MM.1S (cell line): Measurements from ENCODE around the gene MTNR1B.

ENCODE experiments used
- EZH2 ChIP-seq: fragments of 300-600 bp; sonication (generic); optimal IDR thresholded peaks from 2 replicates; pipeline ENCODE3; 2017; ENCODE audit warnings: low read depth, mild to moderate bottlenecking, antibody characterized with exemption, low read length, mixed read lengths
- EZH2phosphoT487 ChIP-seq: fragments of 300-600 bp; sonication (generic); IDR thresholded peaks from 2 replicates; pipeline ENCODE4 v1.6.1; 2018; ENCODE audit warnings: antibody characterized with exemption, low read length
- TF ChIP-seq, protein P1 (sequence below): fragments of 300-600 bp; sonication (generic); IDR thresholded peaks from 2 replicates; pipeline ENCODE4 v1.5.1; 2016; ENCODE audit warnings: antibody characterized with exemption, low read length, mixed read lengths

DNA sequence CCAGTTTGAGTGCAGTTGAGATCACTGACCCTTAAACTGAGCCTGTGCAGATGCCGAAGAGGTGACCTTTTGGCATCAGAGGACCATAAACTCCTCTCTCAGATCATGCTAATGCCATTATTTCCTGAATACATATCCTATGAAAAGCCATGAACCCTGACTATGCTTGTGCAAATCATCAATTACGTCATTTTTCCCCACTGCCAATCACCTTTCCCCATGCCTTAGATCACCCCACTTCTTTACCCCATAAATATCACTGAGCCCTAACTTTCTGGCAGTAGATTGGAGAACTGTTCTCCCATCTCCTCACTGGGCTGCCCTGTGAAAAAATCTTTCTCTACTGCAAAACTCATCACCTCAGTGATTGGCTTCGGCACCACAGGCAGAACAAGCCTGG is 32.9 kb downstream of the MTNR1B start:
- TF ChIP-seq, protein P1, sequence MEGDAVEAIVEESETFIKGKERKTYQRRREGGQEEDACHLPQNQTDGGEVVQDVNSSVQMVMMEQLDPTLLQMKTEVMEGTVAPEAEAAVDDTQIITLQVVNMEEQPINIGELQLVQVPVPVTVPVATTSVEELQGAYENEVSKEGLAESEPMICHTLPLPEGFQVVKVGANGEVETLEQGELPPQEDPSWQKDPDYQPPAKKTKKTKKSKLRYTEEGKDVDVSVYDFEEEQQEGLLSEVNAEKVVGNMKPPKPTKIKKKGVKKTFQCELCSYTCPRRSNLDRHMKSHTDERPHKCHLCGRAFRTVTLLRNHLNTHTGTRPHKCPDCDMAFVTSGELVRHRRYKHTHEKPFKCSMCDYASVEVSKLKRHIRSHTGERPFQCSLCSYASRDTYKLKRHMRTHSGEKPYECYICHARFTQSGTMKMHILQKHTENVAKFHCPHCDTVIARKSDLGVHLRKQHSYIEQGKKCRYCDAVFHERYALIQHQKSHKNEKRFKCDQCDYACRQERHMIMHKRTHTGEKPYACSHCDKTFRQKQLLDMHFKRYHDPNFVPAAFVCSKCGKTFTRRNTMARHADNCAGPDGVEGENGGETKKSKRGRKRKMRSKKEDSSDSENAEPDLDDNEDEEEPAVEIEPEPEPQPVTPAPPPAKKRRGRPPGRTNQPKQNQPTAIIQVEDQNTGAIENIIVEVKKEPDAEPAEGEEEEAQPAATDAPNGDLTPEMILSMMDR: no peak
- TF ChIP-seq EZH2: no peak
- no peak for TF ChIP-seq EZH2phosphoT487
